Astrocyte of the cerebellum (primary cell): ENCODE measurements around the gene FBXO17.

Source experiments
- DNase-seq: peaks from one replicate; pipeline ENCODE4 v3.0.0-alpha.2; 2011; ENCODE audit warnings: low read depth
- H3K4me3 ChIP-seq: 2 replicates; pipeline ENCODE4 v1.5.1; 2011; ENCODE audit warnings: mild to moderate bottlenecking, low read depth, low read length, moderate library complexity
- CTCF ChIP-seq: IDR thresholded peaks from 2 replicates; pipeline ENCODE4 v1.5.1; 2012; ENCODE audit warnings: low read length, low read depth, moderate library complexity, mild to moderate bottlenecking; ENCODE audit errors: missing control alignments
- in situ Hi-C: cut with HindIII; loops from 2 replicates; pipeline ENCODE4 v1.10.0; 2017; ENCODE audit warnings: low sequenced_read_pairs

The FBXO17 gene

GRCh38 chr19:38917516-38917915 is 58.0 kb downstream of the FBXO17 start:
- no peak overlapping the region for H3K4me3 ChIP-seq
- TF ChIP-seq CTCF = no peak
- no peak for DNase-seq
- in situ Hi-C loops = no loop called here

- no peak for TF ChIP-seq CTCF
- no peak overlapping the region for H3K4me3 ChIP-seq
- DNase-seq = no peak
- in situ Hi-C loops = no loop called here
These were observed 59.9 kb downstream of the FBXO17 start for GRCh38 chr19:38915329-38916321.

GRCh38 chr19:38913958-38914357 is 61.6 kb downstream of the FBXO17 start:
- no peak overlapping the region for H3K4me3 ChIP-seq
- DNase-seq = no peak
- in situ Hi-C loops = no loop called here
- no peak for TF ChIP-seq CTCF

GRCh38 chr19:38912600-38913514 is 62.7 kb downstream of the FBXO17 start:
- in situ Hi-C loops = no loop called here
- DNase-seq = no peak
- TF ChIP-seq CTCF = no peak
- H3K4me3 ChIP-seq = no peak overlapping the region

GRCh38 chr19:38911388-38912001 is 64.0 kb downstream of the FBXO17 start:
- no peak for TF ChIP-seq CTCF
- H3K4me3 ChIP-seq = no peak overlapping the region
- DNase-seq = no peak
- in situ Hi-C loops = no loop called here

GRCh38 chr19:38910488-38910887 is 65.1 kb downstream of the FBXO17 start:
- DNase-seq = no peak
- H3K4me3 ChIP-seq = no peak overlapping the region
- TF ChIP-seq CTCF = no peak
- in situ Hi-C loops = no loop called here
